C1 segment of cervical spinal cord (tissue), 14 donors: Measurements from ENCODE around the gene CAMTA1.
"Not testable (repeated sequence)": the region's sequence is repeated elsewhere in the genome, so short reads cannot be mapped to it uniquely, and the experiment has no call there.

Source experiments
- DNase-seq, 14 donors: peaks; one replicate each; lab custom pipeline; 2025; lab: John Stamatoyannopoulos, UW

CAMTA1 gene

GRCh38 chr1:6785318-6785727, at the start of gene CAMTA1:
Gene CAMTA1 (plus strand): TSS chr1:6785454. CDS start chr1:6785531, 77 bp downstream.
- no peak for DNase-seq

DNA sequence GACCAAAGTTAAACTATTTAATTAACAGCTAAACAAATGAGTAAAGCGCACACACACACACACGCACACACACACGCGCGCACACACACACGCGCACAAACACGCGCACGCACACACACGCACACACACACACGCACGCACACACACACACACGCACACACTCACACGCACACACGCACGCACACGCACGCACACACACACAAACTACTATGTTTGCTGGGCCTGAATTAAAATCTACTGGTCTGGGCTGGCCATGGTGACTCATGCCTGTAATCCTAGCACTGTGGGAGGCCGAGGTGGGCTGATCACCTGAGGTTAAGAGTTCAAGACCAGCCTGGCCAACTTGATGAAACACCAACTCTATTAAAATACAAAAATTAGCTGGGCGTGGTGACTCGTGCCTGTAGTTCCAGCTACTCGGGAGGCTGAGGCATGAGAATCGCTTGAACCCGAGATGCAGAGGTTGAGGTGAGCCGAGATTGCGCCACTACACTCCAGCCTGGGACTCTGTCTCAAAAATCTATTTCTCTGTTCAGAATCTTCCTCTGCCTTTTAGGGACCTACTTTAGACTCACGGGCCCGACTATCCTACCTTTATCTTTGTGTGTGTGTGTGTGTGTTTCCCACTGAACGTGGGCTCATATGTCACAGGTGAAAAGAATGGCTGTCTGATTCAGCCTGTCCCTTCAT, 46.1 kb upstream of the CAMTA1 start:
- DNase-seq: no peak

- not testable (repeated sequence) for DNase-seq
Observed at GRCh38 chr1:6742676-6743188, 42.5 kb upstream of the CAMTA1 start.

- DNase-seq: peak in 10 of 14 donors; percentile 4 to 38 (median 19)
Observed at GRCh38 chr1:6743189-6744101, 41.8 kb upstream of the CAMTA1 start.

GRCh38 chr1:6745073-6745472, 40.2 kb upstream of the CAMTA1 start:
- DNase-seq: no peak

DNA sequence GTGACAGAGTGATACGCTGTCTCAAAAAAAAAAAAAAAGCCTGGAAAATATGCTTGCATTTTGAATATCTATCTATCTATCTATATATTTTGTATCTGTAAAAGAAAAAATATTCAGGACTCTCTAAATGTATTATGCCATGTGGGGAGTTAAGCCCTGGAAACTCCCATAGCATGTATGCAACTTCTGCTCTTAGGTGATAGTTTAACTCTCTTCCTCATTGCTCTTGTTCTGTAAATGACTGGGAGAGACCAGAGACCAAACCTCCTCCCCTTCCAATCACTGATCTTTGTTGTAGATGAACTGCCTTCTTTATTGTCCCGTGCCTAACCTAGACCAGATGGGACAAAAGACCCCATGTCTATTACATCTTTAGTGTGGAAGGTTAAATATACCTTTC, 37.6 kb upstream of the CAMTA1 start:
- no peak for DNase-seq

DNA sequence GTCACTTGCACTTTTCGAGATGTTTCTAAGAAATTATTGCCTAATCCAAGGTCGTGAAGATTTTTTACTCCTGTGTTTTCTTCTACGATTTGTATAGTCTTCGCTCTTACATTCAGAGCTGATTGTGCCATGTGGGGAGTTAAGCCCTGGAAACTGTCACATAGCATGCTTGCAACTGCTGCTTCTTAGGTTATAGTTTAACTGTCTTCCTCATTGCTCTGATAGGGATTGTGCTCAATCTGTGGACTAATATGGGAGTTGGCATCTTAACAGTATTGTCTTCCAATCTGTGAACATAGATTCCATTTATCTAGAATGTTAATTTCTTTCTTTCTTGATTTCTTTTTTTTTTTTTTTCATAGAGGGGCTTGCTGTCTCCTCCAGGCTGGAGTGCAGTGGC, 34.8 kb upstream of the CAMTA1 start:
- no peak for DNase-seq

DNA sequence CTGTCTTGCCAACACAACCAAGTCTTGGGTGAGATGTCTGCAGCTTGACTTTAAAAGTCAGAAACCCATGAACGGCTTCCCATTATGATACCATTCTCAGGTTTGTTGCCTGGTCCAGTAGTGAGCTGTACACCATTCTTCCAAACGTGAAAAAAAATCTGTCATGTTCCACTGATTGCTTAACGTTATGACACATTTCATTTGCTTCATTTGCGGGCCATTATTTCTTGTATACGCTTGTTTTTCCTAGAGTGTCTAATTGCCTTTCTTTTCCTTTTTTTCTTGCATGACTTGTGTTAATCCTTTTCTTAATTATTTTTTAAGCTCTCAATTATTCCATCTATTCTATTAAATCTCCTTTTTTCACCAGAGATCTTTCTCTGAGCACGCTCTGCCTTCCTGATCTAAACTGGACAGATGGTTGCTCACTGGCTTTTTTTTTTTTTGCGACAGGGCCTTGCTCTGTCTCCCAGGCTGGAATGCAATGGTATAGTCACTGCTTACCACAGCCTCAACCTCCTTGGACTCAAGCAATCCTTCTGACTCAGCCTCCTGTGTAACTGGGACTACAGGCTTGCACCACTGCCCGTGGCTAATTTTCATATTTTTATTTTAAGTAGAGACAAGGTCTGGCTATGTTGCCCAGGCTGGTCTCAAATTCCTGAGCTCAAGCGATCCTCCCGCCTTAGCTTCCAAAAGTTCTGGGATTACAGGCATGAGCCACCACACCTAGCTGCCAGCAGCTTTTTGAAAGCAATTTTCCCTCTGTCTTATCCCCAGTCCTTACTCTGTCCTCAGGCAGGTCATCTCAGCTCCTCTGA, 31.7 kb upstream of the CAMTA1 start:
- no peak for DNase-seq

DNA sequence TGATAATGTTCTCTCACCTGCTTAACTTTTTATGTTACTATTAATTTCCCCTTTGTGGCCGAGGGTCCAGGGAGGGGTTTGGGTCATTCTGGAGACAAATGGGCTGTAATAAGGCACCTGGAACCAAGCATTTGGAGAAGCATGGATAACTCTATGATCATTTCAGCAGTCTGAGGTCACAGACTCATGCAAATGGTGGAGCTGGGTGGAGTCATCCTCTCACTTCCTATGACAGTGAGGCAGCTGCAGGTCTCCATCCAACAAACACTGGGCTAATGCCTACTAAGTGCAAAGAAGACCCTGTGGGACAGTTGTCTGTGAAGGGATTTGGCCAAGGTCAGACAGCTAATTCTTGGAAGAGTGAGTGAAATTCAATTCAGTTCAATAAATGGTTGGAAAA, 28.8 kb upstream of the CAMTA1 start:
- no peak for DNase-seq

- DNase-seq: no peak
Observed at GRCh38 chr1:6757719-6758435, 27.4 kb upstream of the CAMTA1 start.

DNA sequence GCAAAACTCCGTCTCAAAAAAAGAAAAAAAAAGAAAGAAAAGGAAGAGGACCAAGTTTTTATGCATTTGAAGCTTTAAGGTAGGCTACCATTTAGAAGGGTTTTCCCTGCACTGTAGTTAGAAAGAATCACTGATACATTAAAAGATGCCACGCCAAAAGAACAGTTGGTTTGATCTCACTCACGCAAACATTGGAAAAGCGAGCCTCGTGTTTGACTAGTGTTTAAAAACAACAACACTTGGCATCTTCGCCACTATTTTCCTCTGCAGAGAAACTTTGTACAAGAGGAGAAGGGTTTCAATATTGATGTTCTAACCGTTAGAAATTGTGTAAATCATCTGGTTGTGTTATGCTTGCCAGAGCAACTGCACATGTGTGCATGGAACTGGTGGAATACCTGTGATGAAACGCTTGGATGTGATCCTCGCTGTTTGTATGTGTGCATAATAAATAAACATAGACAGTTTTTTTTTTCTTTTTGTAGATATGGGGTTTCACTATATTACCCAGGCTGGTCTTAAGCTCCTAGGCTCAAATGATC, 24.0 kb upstream of the CAMTA1 start:
- no peak for DNase-seq

- no peak for DNase-seq
Observed at GRCh38 chr1:6762060-6762459, 23.2 kb upstream of the CAMTA1 start.

GRCh38 chr1:6770751-6771440, 14.4 kb upstream of the CAMTA1 start:
- DNase-seq: peak in 1 of 14 donors; percentile 1

DNA sequence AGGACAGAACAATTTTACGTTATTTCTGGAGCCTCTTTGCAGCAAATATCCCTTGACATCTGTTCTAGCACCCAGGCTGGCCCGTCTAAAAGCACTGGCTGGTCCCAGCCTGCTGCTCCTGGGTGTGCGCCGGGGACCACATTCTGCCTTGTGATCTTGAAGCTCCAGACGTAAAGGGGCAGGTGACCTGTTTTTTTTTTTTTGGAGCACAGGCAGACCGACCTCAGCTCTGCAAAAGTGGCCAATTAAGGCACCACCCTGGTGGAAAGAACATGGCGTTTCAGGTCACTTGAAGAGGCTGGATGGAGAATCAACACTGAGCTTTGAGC, 13.8 kb upstream of the CAMTA1 start:
- no peak for DNase-seq

DNA sequence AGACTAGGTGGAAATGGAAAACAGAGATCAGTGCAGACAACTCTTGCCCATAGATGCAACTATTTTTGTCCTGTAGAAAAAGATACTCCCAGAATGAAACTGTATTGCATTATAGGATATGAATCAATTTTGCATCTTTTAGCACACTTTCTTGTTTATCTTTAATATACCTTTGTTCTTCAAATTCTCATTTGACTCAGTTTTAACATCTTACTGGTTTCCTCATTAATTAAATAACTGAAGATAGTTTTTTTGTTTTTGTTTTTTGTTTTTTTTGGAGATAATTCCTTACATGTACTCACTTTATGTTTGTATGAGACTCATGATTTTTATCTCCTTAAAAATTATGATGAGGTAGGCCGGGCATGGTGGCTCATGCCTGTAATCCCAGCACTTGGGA, 10.9 kb upstream of the CAMTA1 start:
- no peak for DNase-seq

GRCh38 chr1:6775261-6776043, 9.8 kb upstream of the CAMTA1 start:
- DNase-seq: no peak

DNA sequence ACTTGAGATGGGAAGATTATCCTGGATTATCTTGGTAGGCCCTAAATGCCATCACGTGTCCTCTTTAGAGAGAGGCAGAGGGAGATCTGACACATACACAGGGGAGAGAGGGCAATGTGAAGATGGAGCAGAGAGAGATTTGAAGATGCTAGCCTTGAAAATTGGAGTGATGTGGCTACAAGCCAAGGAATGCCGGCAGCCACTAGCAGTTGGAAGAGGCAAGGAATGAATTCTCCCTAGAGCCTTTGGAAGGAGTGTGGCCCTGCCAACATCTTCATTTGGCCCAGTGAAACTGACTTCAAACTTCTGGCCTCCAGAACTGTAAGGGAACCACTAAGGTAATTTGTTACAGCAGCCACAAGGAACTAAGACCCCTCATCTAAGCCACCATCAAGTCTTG, 8.9 kb upstream of the CAMTA1 start:
- DNase-seq: no peak

GRCh38 chr1:6776895-6777294, 8.4 kb upstream of the CAMTA1 start:
- DNase-seq: no peak

DNA sequence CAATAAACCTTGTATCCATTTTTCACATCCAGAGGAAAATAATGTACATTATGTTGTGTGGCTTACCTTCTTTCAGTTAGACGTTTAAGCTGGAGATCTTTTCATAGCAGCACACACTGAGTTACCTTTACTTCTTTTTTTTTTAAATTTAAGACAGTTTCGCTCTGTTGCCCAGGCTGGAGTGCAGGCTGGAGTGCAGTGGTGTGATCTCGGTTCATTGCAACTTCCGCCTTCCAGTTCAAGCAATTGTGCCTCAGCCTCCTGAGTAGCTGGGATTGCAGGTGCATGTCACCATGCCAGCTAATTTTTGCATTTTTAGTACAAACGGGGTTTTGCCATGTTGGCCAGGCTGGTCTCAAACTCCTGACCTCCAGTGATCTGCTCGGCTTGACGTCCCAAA, 7.4 kb upstream of the CAMTA1 start:
- no peak for DNase-seq
